ENCODE data around the gene TNIK. TPM values are rescaled to one million over a fixed set of nuclear protein-coding genes. Genes with fewer than 3 reads are reported as not detected.

Gene TNIK
- total RNA-seq, 1 donor from 2014 or later: 36.0 TPM

GRCh38 chr3:171365489-171365888 lies 94.7 kb downstream of the TNIK start:
- DNase-seq (ENCODE audit: low read depth, low spot score): no peak

DNA sequence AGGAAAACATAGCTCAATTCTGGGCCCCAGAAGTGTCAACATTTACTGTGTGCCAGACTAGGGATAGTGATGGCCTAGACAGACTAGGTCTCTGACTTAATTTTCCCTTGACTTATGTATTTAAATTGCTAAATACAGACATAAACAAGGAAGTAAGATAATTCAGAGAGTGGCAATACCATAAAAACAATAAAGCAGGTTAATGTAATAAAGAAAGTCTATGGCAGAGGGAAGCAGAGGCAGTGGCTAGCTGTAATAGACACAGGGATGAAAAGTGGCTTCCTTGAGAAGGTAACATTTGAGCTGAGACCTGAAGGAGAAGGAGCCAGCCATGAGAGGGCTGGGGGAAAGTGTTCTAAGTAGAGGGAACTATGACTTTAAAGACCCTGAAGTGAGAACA lies 95.7 kb downstream of the TNIK start:
- DNase-seq (ENCODE audit: low read depth, low spot score): no peak

DNA sequence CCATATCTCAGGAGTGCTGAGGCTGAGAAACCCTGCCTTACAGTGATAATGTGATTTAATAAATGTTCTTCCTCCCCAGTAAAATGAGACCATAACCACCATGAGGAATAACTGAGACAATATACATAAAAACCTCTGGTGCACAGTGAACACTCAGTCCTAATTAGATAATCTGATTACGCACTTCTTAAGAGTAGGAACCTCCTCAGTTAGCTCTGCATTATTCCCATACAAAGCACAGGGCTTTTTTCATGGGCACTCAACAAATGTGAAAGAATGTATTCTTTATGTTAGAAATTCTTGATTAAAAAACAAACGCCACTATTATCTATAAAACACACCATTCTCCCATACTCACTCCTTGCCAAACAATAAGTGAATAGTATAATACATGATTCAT lies 97.0 kb downstream of the TNIK start:
- no peak for DNase-seq (ENCODE audit: low read depth, low spot score)

DNA sequence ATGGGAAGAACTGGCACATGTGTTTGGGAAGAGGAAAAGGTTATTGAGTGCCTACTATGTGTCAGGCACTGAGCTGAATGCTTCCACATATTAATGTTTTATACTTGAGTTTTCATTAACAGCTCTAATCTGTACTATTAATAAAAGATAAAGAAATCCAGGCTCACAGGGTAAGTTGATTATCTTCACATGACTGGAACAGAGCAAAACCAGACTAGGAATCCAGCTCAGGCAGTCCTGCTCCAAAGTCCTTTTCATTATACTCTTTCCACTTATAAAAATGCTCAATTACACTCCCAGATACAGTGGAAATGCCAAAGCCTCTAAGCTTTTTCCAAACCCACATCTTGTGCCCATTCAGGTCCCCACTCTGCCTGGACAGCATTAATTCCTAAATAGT lies 97.6 kb downstream of the TNIK start:
- DNase-seq (ENCODE audit: low read depth, low spot score): no peak

GRCh38 chr3:171358881-171359198 lies 101.4 kb downstream of the TNIK start:
- no peak for DNase-seq (ENCODE audit: low read depth, low spot score)

GRCh38 chr3:171358181-171358880 lies 101.9 kb downstream of the TNIK start:
- DNase-seq (ENCODE audit: low read depth, low spot score): no peak

GRCh38 chr3:171357721-171358120 lies 102.5 kb downstream of the TNIK start:
- DNase-seq (ENCODE audit: low read depth, low spot score): no peak

DNA sequence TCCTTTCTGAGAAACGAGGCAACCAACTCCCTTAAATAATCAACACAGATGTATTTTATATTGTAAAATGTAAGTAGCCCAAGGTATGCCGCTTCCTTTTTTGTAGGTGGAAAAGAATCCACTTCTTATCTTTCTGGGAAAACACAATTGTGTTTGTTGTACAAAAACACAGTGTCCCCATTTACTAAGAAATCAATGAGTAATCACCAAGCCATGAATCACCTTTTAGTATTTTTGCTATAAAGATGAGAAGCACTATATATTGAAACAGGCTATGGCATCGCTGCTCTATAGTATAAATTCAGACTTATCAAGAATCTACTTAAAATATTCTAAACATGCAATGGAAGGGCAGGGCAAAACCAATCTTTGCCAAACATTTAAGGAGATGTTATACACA lies 104.0 kb downstream of the TNIK start:
- DNase-seq (ENCODE audit: low read depth, low spot score): no peak

DNA sequence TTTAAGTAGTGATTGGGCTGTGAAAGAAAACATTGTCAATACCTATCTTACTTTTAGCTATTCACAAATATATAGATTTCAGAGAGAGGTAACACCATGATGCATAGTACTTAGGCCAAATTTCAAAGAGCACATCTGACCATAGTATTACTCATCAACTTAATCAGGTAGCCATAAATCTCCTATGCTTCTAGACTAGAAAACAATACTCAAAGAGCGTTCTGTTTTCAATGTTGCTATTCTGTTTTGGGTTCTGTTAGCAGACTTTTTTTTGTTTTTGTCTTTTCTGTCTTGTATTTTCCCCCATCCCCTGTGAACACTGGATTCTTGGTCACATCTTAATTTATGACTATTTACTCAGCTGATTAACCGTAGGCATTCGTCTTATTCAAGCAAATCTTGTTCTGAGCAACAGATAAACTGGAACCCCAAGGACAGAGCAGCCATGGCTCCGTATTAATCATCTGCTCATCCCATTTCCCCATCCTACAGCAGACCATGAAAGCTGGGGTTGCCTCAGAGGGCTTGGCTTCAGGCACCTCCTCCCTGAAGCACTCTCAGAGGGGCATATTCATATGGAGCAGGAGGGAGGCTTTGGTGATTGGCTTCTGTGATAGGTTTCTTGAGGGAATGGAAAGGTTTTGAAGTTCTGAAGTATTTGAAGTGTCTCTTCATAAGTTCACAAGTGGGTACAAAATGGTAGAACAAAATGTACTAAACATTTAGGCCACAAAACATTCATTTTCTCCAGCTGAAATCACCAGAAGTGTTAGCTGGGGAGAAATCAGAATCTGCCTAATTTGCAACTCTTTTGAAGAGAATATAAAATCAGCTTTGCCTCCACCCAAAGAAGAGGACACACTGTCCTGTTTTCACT lies 105.3 kb downstream of the TNIK start:
- DNase-seq (ENCODE audit: low read depth, low spot score): no peak

DNA sequence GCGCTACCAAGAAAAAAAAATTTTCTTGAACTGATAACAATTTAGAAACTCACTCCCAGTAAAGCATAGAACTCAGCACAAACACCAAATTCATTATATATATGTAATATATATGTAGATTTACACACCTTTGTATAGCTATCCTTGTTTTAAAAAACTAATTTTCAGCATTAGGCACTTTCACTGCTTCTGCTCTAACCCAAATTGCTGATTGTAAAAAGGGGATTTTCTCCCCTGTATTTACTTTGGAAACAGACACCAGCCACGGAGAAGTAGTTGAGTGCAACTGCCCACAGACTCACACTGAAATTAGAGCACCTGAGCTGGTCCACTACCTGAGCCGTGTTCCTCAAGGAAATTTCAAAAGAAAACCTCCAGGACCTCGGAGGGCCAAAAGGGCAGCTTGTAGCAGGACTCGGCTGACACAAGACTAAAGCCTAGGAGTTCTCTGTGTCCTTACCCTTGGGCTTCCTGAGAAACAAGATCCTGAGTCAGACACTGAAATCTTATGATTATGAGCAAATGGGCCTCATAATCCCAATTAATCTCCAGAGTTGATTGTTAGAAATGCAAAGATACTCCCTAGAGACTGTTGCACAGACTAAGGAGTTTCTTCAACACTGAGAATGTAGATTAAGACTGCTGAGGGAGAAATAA lies 106.0 kb downstream of the TNIK start:
- no peak for DNase-seq (ENCODE audit: low read depth, low spot score)

GRCh38 chr3:171353423-171353822 lies 106.8 kb downstream of the TNIK start:
- no peak for DNase-seq (ENCODE audit: low read depth, low spot score)

GRCh38 chr3:171352387-171352935 lies 107.7 kb downstream of the TNIK start:
- no peak for DNase-seq (ENCODE audit: low read depth, low spot score)

- no peak for DNase-seq (ENCODE audit: low read depth, low spot score)
Observed at GRCh38 chr3:171351676-171352075, 108.5 kb downstream of the TNIK start.

GRCh38 chr3:171350364-171350763 lies 109.8 kb downstream of the TNIK start:
- DNase-seq (ENCODE audit: low read depth, low spot score): no peak

DNA sequence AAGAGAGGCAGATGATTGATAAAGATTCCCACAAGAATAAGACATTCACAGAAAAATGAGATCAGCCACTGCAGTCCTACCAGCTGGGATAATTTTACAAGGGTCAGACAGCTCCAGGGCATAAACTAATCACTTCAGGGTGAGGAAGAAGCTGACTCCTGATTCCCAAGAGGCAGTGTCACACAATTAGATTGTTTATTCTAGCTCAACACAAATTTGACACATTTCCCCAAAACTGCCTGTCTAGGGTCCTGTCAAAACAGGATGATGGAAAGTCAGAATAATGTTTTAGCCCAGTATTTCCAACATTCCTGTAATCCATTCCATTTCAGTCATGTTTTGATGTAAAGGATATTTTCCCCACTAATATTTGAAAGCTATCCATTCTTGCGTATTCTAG lies 110.8 kb downstream of the TNIK start:
- peak; percentile 47 for DNase-seq (ENCODE audit: low read depth, low spot score)

DNA sequence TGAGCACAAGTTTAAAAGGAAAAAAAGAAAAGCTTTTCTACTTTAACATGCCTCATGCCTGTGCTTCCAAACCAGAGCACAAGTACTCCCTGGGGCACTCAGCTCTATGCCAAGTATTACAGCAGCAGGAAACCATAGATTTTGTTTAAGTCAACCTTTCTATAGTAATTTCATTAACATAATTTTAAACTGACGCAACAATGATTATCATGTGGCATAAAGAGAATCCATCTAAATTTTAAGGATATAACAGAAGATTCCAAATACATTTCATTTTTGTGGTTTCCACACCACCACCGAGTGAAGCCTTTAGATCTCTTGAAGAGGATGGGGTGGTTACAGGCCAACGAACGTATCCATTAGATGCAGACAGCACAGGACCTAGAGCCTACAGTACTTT lies 112.1 kb downstream of the TNIK start:
- DNase-seq (ENCODE audit: low read depth, low spot score): no peak

DNA sequence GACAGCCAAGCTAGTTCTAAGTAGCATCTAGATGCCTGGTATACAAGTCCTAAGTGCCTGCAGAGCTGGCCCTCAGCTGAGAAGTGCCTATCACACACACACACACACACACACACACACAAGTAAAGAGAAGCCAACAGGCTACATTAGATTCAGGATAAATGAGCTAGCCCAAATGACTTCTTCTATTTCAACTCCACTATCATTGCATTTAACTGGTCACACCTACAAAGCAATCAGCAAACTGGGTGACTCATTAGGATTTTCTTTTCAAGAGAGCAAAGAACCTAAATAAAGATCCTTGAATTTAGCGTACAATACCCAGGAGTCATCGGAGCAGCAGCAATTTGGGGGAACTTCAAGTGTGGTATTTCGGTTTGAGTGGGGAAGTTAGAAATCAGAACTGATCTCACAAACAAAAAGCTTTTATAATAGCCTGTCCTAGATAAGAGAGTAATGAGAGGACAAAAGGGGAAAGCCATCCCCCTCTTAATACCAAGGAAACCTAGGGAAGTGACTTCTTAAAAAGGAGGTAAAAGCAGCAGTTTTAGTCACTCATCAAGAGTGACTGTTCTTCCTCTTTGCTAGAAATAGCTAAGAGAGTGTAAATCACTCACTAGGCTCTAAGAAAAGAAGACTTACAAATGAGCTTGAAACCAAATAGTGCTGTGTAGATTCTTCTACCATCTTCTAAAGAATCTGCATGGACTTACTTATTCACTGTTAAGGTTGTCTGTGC lies 112.7 kb downstream of the TNIK start:
- DNase-seq (ENCODE audit: low read depth, low spot score): no peak

GRCh38 chr3:171346582-171347300 lies 113.5 kb downstream of the TNIK start:
- no peak for DNase-seq (ENCODE audit: low read depth, low spot score)

- no peak for DNase-seq (ENCODE audit: low read depth, low spot score)
Observed at GRCh38 chr3:171346019-171346418, 114.2 kb downstream of the TNIK start.

DNA sequence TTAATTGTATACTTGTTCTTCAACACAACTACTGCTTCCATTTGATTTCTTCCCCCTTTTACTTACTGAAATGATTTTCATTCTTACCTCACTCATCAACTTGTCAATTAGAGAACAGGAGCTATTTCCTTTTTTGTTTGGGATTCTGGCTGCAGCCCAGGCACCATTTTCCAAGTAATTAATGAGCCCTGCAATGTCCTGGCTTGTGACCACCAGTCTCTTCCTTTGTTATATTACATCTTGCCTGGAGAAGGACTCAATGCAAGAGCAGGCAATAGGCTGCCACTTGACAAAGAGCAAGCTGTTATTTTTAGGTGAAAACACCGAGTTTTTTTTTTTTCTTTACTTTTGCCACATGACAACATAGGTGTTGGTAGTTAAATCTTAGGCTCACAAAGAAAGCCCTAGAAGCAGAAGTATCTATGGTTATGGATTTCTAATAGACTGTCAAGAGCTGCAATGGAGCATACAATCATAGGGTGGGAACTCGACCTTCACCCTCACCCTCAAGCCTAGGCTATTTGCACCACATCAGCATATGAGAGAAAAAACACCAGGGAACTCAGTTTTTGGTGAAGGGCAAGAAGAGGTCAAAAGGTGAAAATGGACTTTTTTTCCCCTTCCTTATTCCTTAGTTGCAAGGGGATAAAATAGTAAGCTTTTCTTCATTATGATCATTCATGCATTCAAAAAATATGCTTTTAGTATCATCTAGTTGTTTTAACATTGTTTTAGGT lies 114.9 kb downstream of the TNIK start:
- DNase-seq (ENCODE audit: low read depth, low spot score): no peak
